ENCODE measurements around the gene RNF19B.

Gene RNF19B

GRCh38 chr1:33010932-33011731, 46.5 kb upstream of the RNF19B start:
- peak; percentile 50 for DNase-seq
- Histone ChIP-seq H3K14ac (ENCODE audit: low read length in 2 of 2) (no peak overlapping the region), H2BK120ac (ENCODE audit: low read depth, low read length) (no peak overlapping the region), H2AFZ (ENCODE audit: low read depth, low read length) (no peak overlapping the region), H3K4me2 (ENCODE audit: low read length, poor library complexity, severe bottlenecking) (no peak overlapping the region), H3K4me1 (ENCODE audit: control insufficient read depth, insufficient read depth, low read depth, low read length) (peaks cover 7% of the 10 kb centered on the region), H2BK5ac (ENCODE audit: low read depth, low read length, poor library complexity, severe bottlenecking) (no peak overlapping the region), H3K18ac (ENCODE audit: low read depth in 1 of 2, low read length in 2 of 2) (peak overlapping the region; percentile 37 to 69), H3K27ac (ENCODE audit: low read length, poor library complexity, severe bottlenecking) (no peak overlapping the region), H3K27me3 (ENCODE audit: control insufficient read depth in 1 of 2, insufficient read depth in 1 of 2, low read length in 2 of 2) (no peaks in the 10 kb centered on the region), H3K79me1 (replicated peaks; ENCODE audit: low read length, poor library complexity, severe bottlenecking) (peaks cover 2% of the 10 kb centered on the region), H3K9me3 (ENCODE audit: control insufficient read depth, low read length) (no peaks in the 10 kb centered on the region), H4K8ac (ENCODE audit: low read length) (peak overlapping the region; percentile 1), H2BK12ac (ENCODE audit: low read length in 2 of 2) (peak overlapping the region in 1 of 2 experiments; percentile 44), H3K36me3 (ENCODE audit: control insufficient read depth in 1 of 2, insufficient read depth in 2 of 2, low read depth in 1 of 2, low read length in 2 of 2) (peaks cover 30 to 53% of the 10 kb centered on the region in 2 experiments), H2AK5ac (ENCODE audit: low read length, severe bottlenecking) (no peak overlapping the region), H2BK15ac (ENCODE audit: low read depth, poor library complexity, severe bottlenecking) (peak overlapping the region; percentile 44), H3K9ac (ENCODE audit: low read length) (peak overlapping the region; percentile 44), H4K91ac (ENCODE audit: low read length) (peak overlapping the region; percentile 18), H3K4me3 (ENCODE audit: insufficient read depth in 1 of 2, low read depth in 1 of 2, low read length in 2 of 2) (peak overlapping the region in 1 of 2 experiments; percentile 1), H3K23ac (ENCODE audit: low read length in 2 of 2) (no peak overlapping the region), H3K4ac (ENCODE audit: low read depth in 1 of 2, low read length in 2 of 2) (peak overlapping the region in 1 of 2 experiments; percentile 46)
- 97% methylated on average over 5 of the region's 5 CpGs for WGBS

GRCh38 chr1:33009561-33009960, 45.0 kb upstream of the RNF19B start:
- Histone ChIP-seq H3K4me2 (ENCODE audit: low read length, poor library complexity, severe bottlenecking) (no peak overlapping the region), H2AFZ (ENCODE audit: low read depth, low read length) (no peak overlapping the region), H3K79me1 (replicated peaks; ENCODE audit: low read length, poor library complexity, severe bottlenecking) (peaks cover 3% of the 10 kb centered on the region), H3K36me3 (ENCODE audit: control insufficient read depth in 1 of 2, insufficient read depth in 2 of 2, low read depth in 1 of 2, low read length in 2 of 2) (peaks cover 34 to 50% of the 10 kb centered on the region in 2 experiments), H3K4ac (ENCODE audit: low read depth in 1 of 2, low read length in 2 of 2) (no peak overlapping the region), H3K4me3 (ENCODE audit: insufficient read depth in 1 of 2, low read depth in 1 of 2, low read length in 2 of 2) (no peak overlapping the region), H2AK5ac (ENCODE audit: low read length, severe bottlenecking) (no peak overlapping the region), H3K9ac (ENCODE audit: low read length) (no peak overlapping the region), H2BK5ac (ENCODE audit: low read depth, low read length, poor library complexity, severe bottlenecking) (no peak overlapping the region), H2BK120ac (ENCODE audit: low read depth, low read length) (no peak overlapping the region), H4K8ac (ENCODE audit: low read length) (no peak overlapping the region), H3K9me3 (ENCODE audit: control insufficient read depth, low read length) (no peaks in the 10 kb centered on the region), H3K14ac (ENCODE audit: low read length in 2 of 2) (no peak overlapping the region), H2BK15ac (ENCODE audit: low read depth, poor library complexity, severe bottlenecking) (no peak overlapping the region), H4K91ac (ENCODE audit: low read length) (no peak overlapping the region), H3K27me3 (ENCODE audit: control insufficient read depth in 1 of 2, insufficient read depth in 1 of 2, low read length in 2 of 2) (no peaks in the 10 kb centered on the region), H3K27ac (ENCODE audit: low read length, poor library complexity, severe bottlenecking) (no peak overlapping the region), H3K4me1 (ENCODE audit: control insufficient read depth, insufficient read depth, low read depth, low read length) (peaks cover 8% of the 10 kb centered on the region), H3K23ac (ENCODE audit: low read length in 2 of 2) (no peak overlapping the region), H3K18ac (ENCODE audit: low read depth in 1 of 2, low read length in 2 of 2) (no peak overlapping the region), H2BK12ac (ENCODE audit: low read length in 2 of 2) (no peak overlapping the region)
- WGBS: 0% methylated on average over 1 of the region's 1 CpG
- DNase-seq: no peak

GRCh38 chr1:33008051-33008914, 43.7 kb upstream of the RNF19B start:
- peaks cover 5% of the 10 kb centered on the region for H3K79me1 ChIP-seq (replicated peaks; ENCODE audit: low read length, poor library complexity, severe bottlenecking)
- no peak overlapping the region for H3K4me2 ChIP-seq (ENCODE audit: low read length, poor library complexity, severe bottlenecking)
- H3K4me1 ChIP-seq (ENCODE audit: control insufficient read depth, insufficient read depth, low read depth, low read length): peaks cover 8% of the 10 kb centered on the region
- H2AFZ ChIP-seq (ENCODE audit: low read depth, low read length): no peak overlapping the region
- no peak overlapping the region for H3K4me3 ChIP-seq (ENCODE audit: insufficient read depth in 1 of 2, low read depth in 1 of 2, low read length in 2 of 2)
- no peaks in the 10 kb centered on the region for H3K27me3 ChIP-seq (ENCODE audit: control insufficient read depth in 1 of 2, insufficient read depth in 1 of 2, low read length in 2 of 2)
- H4K8ac ChIP-seq (ENCODE audit: low read length): no peak overlapping the region
- no peak overlapping the region for H2BK120ac ChIP-seq (ENCODE audit: low read depth, low read length)
- no peak overlapping the region for H3K9ac ChIP-seq (ENCODE audit: low read length)
- H3K14ac ChIP-seq (ENCODE audit: low read length in 2 of 2): no peak overlapping the region
- no peak overlapping the region for H3K18ac ChIP-seq (ENCODE audit: low read depth in 1 of 2, low read length in 2 of 2)
- H2AK5ac ChIP-seq (ENCODE audit: low read length, severe bottlenecking): no peak overlapping the region
- no peak overlapping the region for H2BK12ac ChIP-seq (ENCODE audit: low read length in 2 of 2)
- H2BK5ac ChIP-seq (ENCODE audit: low read depth, low read length, poor library complexity, severe bottlenecking): no peak overlapping the region
- WGBS: 89% methylated on average over 10 of the region's 13 CpGs
- no peak overlapping the region for H4K91ac ChIP-seq (ENCODE audit: low read length)
- DNase-seq: peak; percentile 23
- no peak overlapping the region for H3K4ac ChIP-seq (ENCODE audit: low read depth in 1 of 2, low read length in 2 of 2)
- no peak overlapping the region for H2BK15ac ChIP-seq (ENCODE audit: low read depth, poor library complexity, severe bottlenecking)
- no peak overlapping the region for H3K27ac ChIP-seq (ENCODE audit: low read length, poor library complexity, severe bottlenecking)
- H3K23ac ChIP-seq (ENCODE audit: low read length in 2 of 2): no peak overlapping the region
- peaks cover 28 to 37% of the 10 kb centered on the region in 2 experiments for H3K36me3 ChIP-seq (ENCODE audit: control insufficient read depth in 1 of 2, insufficient read depth in 2 of 2, low read depth in 1 of 2, low read length in 2 of 2)
- no peaks in the 10 kb centered on the region for H3K9me3 ChIP-seq (ENCODE audit: control insufficient read depth, low read length)

All from mesenchymal stem cell (in vitro differentiated cells and primary cell).